IPS DF 6.9 (cell line): ENCODE measurements around the gene SPRY4.
"Not testable (repeated sequence)": the region's sequence is repeated elsewhere in the genome, so short reads cannot be mapped to it uniquely, and the experiment has no call there.

Experiments used
- DNase-seq: peaks from one replicate; pipeline ENCODE4 v3.0.0-alpha.2; 2013; ENCODE audit warnings: low read depth, low spot score
- H3K27ac ChIP-seq: one replicate; pipeline ENCODE4 v1.5.1; 2013; ENCODE audit warnings: low read length, control low read depth
- H3K27me3 ChIP-seq: 2 replicates; pipeline ENCODE4 v1.6.1; 2013; ENCODE audit warnings: mild to moderate bottlenecking, low read length; ENCODE audit not compliant: control insufficient read depth, insufficient read depth
- H3K36me3 ChIP-seq: 2 replicates; pipeline ENCODE4 v1.6.1; 2013; ENCODE audit warnings: low read length; ENCODE audit not compliant: control insufficient read depth, insufficient read depth
- H3K4me1 ChIP-seq: 2 replicates; pipeline ENCODE4 v1.6.1; 2013; ENCODE audit warnings: low read length; ENCODE audit not compliant: control insufficient read depth, insufficient read depth
- H3K4me3 ChIP-seq: 2 replicates; pipeline ENCODE4 v1.5.1; 2013; ENCODE audit warnings: mild to moderate bottlenecking, low read length
- H3K9me3 ChIP-seq: 2 replicates; pipeline ENCODE4 v1.6.1; 2013; ENCODE audit warnings: low read length, inconsistent platforms; ENCODE audit not compliant: control insufficient read depth, insufficient read depth
- WGBS: extraction: QIAGEN DNeasy Blood & Tissue Kit; methylation state at CpG from one replicate; pipeline ENCODE4 v1.1.7; 2013; ENCODE audit warnings: mixed read lengths, missing lambda C conversion rate; ENCODE audit not compliant: insufficient read length, insufficient coverage; 5-methylcytosine and 5-hydroxymethylcytosine counted together

SPRY4 gene

GRCh38 chr5:142307146-142307890 is 17.5 kb downstream of the SPRY4 start:
- Histone ChIP-seq H3K9me3 (no peaks in the 10 kb centered on the region), H3K4me3 (no peak overlapping the region), H3K4me1 (peaks cover 4% of the 10 kb centered on the region; the same call in 1 of the 2 replicates), H3K27ac (no peak overlapping the region), H3K36me3 (peaks cover 11% of the 10 kb centered on the region; the same call in 1 of the 2 replicates), H3K27me3 (no peaks in the 10 kb centered on the region)
- no CpG with 5 or more reads among the region's 7 CpGs for WGBS
- no peak for DNase-seq

- no peak for DNase-seq
- H3K9me3 ChIP-seq: no peaks in the 10 kb centered on the region
- no peak overlapping the region for H3K27ac ChIP-seq
- H3K4me1 ChIP-seq: peaks cover 5% of the 10 kb centered on the region; the same call in 1 of the 2 replicates
- WGBS: no CpG with 5 or more reads among the region's 6 CpGs
- no peak overlapping the region for H3K4me3 ChIP-seq
- 0 out of 2 replicates have a peak, but pooled peaks cover 5% of the 10 kb centered on the region for H3K36me3 ChIP-seq
- H3K27me3 ChIP-seq: no peaks in the 10 kb centered on the region
Observed at GRCh38 chr5:142306077-142306502, 18.7 kb downstream of the SPRY4 start.

GRCh38 chr5:142305211-142305610 is 19.6 kb downstream of the SPRY4 start:
- no peaks in the 10 kb centered on the region for H3K27me3 ChIP-seq
- no peaks in the 10 kb centered on the region for H3K9me3 ChIP-seq
- no peak overlapping the region for H3K4me3 ChIP-seq
- H3K27ac ChIP-seq: no peak overlapping the region
- H3K36me3 ChIP-seq: no peaks in the 10 kb centered on the region
- H3K4me1 ChIP-seq: peaks cover 1% of the 10 kb centered on the region; the same call in 1 of the 2 replicates
- no peak for DNase-seq
- WGBS: no CpG with 5 or more reads among the region's 3 CpGs

GRCh38 chr5:142304013-142304701 is 20.7 kb downstream of the SPRY4 start:
- WGBS: no CpG with 5 or more reads among the region's 14 CpGs
- DNase-seq: no peak
- Histone ChIP-seq H3K4me3 (no peak overlapping the region), H3K27ac (no peak overlapping the region), H3K27me3 (no peaks in the 10 kb centered on the region), H3K36me3 (no peaks in the 10 kb centered on the region), H3K4me1 (peaks cover 1% of the 10 kb centered on the region; the same call in 1 of the 2 replicates), H3K9me3 (no peaks in the 10 kb centered on the region)

- Histone ChIP-seq H3K4me3 (no peak overlapping the region), H3K36me3 (no peaks in the 10 kb centered on the region), H3K4me1 (peaks cover 1% of the 10 kb centered on the region; the same call in 1 of the 2 replicates), H3K9me3 (no peaks in the 10 kb centered on the region), H3K27me3 (no peaks in the 10 kb centered on the region), H3K27ac (no peak overlapping the region)
- no CpG with 5 or more reads among the region's 7 CpGs for WGBS
- DNase-seq: no peak
Observed at GRCh38 chr5:142303565-142303964, 21.3 kb downstream of the SPRY4 start.

- no peak for DNase-seq
- Histone ChIP-seq H3K27ac (no peak overlapping the region), H3K9me3 (no peaks in the 10 kb centered on the region), H3K4me1 (peaks cover 1% of the 10 kb centered on the region; the same call in 1 of the 2 replicates), H3K4me3 (no peak overlapping the region), H3K27me3 (no peaks in the 10 kb centered on the region), H3K36me3 (no peaks in the 10 kb centered on the region)
- whole genome bisulfite sequencing: no CpG with 5 or more reads among the region's 4 CpGs
Observed at GRCh38 chr5:142301540-142301939, 23.3 kb downstream of the SPRY4 start.

GRCh38 chr5:142300677-142301076 is 24.1 kb downstream of the SPRY4 start:
- H3K27ac ChIP-seq: no peak overlapping the region
- no peaks in the 10 kb centered on the region for H3K36me3 ChIP-seq
- no peaks in the 10 kb centered on the region for H3K27me3 ChIP-seq
- no CpG with 5 or more reads among the region's 8 CpGs for WGBS
- H3K4me1 ChIP-seq: peaks cover 3% of the 10 kb centered on the region
- H3K4me3 ChIP-seq: no peak overlapping the region
- no peaks in the 10 kb centered on the region for H3K9me3 ChIP-seq
- no peak for DNase-seq

- H3K9me3 ChIP-seq: no peaks in the 10 kb centered on the region
- H3K4me1 ChIP-seq: peaks cover 5% of the 10 kb centered on the region
- no peak overlapping the region for H3K4me3 ChIP-seq
- no peaks in the 10 kb centered on the region for H3K27me3 ChIP-seq
- H3K27ac ChIP-seq: no peak overlapping the region
- H3K36me3 ChIP-seq: no peaks in the 10 kb centered on the region
- WGBS: no CpG with 5 or more reads among the region's 6 CpGs
- DNase-seq: no peak
Observed at GRCh38 chr5:142298789-142299188, 26.0 kb downstream of the SPRY4 start.

GRCh38 chr5:142297786-142298185 is 27.0 kb downstream of the SPRY4 start:
- not testable (repeated sequence) for H3K27ac ChIP-seq, H3K36me3 ChIP-seq, H3K27me3 ChIP-seq, DNase-seq, H3K9me3 ChIP-seq, H3K4me3 ChIP-seq, H3K4me1 ChIP-seq
- WGBS: no CpG with 5 or more reads among the region's 5 CpGs

GRCh38 chr5:142296914-142297417 is 27.9 kb downstream of the SPRY4 start:
- WGBS: no CpG with 5 or more reads among the region's 7 CpGs
- H3K4me1 ChIP-seq: peaks cover 5% of the 10 kb centered on the region
- no peaks in the 10 kb centered on the region for H3K27me3 ChIP-seq
- H3K9me3 ChIP-seq: no peaks in the 10 kb centered on the region
- no peak overlapping the region for H3K4me3 ChIP-seq
- DNase-seq: no peak
- H3K27ac ChIP-seq: no peak overlapping the region
- no peaks in the 10 kb centered on the region for H3K36me3 ChIP-seq
